Muscle layer of colon (tissue), 2 donors: ENCODE results near the gene FYCO1.
"Not testable (repeated sequence)": the region's sequence is repeated elsewhere in the genome, so short reads cannot be mapped to it uniquely, and the experiment has no call there.

Experiments used
- H3K27ac ChIP-seq: one replicate; pipeline ENCODE4 v1.7.0; 2013; ENCODE audit warnings: low read depth, mild to moderate bottlenecking, low read length, moderate library complexity
- H3K27me3 ChIP-seq, 2 donors: one replicate each; pipeline ENCODE4 v1.7.0; 2013; ENCODE audit warnings: low read length in 2 of 2, mild to moderate bottlenecking in 2 of 2; ENCODE audit not compliant: insufficient read depth in 2 of 2, control insufficient read depth in 1 of 2
- H3K36me3 ChIP-seq: one replicate; pipeline ENCODE4 v1.7.0; 2013; ENCODE audit warnings: mild to moderate bottlenecking, low read length; ENCODE audit not compliant: insufficient read depth
- H3K4me1 ChIP-seq: one replicate; pipeline ENCODE4 v1.7.0; 2013; ENCODE audit warnings: mild to moderate bottlenecking, low read length; ENCODE audit not compliant: insufficient read depth
- H3K4me3 ChIP-seq, 2 donors: one replicate each; pipeline ENCODE4 v1.7.0; 2013; ENCODE audit warnings: low read length in 2 of 2, low read depth in 1 of 2, mild to moderate bottlenecking in 1 of 2, moderate library complexity in 1 of 2
- H3K9ac ChIP-seq: one replicate; pipeline ENCODE4 v1.7.0; 2013; ENCODE audit warnings: low read length
- H3K9me3 ChIP-seq: one replicate; pipeline ENCODE4 v1.7.0; 2013; ENCODE audit warnings: mild to moderate bottlenecking, low read length
- donor health status: abdominal sarcoma.
- donor health status: Adenocarcinoma of cecum.

The FYCO1 gene

DNA sequence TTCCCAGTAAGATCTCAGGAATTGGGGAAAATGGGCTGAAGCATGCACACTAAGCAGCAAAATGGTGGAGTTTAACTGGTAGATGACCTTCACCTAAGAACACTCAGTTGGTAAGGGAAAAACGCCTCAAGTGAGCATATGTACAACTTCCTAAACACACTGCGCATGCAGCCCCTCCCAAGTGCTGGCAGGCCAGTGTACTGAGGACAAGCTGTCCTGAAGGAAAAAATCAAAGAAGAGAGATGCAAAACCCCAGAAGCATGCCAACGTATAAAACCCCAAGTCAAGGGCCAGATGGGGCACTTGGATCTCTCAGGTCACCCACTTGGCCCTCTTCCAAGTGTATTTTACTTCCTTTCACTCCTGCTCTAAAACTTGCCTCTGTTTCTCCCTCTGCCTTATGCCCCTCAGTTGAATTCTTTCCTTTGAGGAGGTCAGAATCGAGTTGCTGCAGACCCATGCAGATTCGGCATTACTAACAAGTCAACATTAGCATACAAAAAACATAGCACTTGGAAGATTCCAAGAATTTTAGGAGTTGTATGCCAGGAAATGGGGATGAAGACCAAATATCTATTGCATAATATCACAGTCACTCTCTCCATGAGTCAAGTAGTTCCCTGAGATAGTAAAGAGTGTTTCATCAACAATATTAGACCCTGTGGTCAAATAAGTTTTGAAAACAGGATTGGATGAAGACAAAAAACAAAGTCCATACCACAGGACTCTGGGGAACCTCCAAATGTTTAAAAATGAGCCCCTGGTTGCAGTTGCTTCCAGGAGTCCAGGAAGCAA lies 10.8 kb upstream of the FYCO1 start:
- H3K27me3 ChIP-seq: no peaks in the 10 kb centered on the region
- H3K9me3 ChIP-seq: no peaks in the 10 kb centered on the region
- H3K36me3 ChIP-seq: no peaks in the 10 kb centered on the region
- no peak overlapping the region for H3K4me3 ChIP-seq
- H3K9ac ChIP-seq: no peak overlapping the region
- peaks cover 9% of the 10 kb centered on the region for H3K4me1 ChIP-seq
- no peak overlapping the region for H3K27ac ChIP-seq

GRCh38 chr3:46003706-46004105 lies 8.1 kb upstream of the FYCO1 start:
- H3K27me3 ChIP-seq, H3K36me3 ChIP-seq, H3K9ac ChIP-seq, H3K27ac ChIP-seq, H3K4me1 ChIP-seq, H3K4me3 ChIP-seq, H3K9me3 ChIP-seq: not testable (repeated sequence)

DNA sequence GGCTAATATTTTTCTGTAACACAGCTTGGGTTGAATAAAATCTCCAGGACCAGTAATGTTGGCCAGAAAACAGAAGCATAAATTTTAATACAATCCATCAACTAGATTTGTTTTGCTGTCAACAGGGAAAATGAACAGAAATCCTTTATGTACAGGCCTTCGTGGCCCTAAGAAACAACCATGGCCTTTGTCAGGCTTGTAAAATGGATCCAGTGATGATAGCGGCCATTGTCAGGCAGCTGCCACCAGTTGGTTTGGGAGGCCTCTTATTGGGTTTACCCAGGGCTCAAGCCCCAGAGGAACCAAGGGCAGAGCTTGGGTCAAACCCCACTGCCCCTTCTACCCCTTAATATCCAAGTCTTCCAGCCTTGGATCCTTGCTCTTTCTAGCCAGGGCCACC lies 5.6 kb upstream of the FYCO1 start:
- H3K4me1 ChIP-seq: peaks cover 5% of the 10 kb centered on the region
- H3K36me3 ChIP-seq: no peaks in the 10 kb centered on the region
- H3K4me3 ChIP-seq: no peak overlapping the region
- no peak overlapping the region for H3K9ac ChIP-seq
- no peaks in the 10 kb centered on the region for H3K9me3 ChIP-seq
- no peak overlapping the region for H3K27ac ChIP-seq
- H3K27me3 ChIP-seq: no peaks in the 10 kb centered on the region

DNA sequence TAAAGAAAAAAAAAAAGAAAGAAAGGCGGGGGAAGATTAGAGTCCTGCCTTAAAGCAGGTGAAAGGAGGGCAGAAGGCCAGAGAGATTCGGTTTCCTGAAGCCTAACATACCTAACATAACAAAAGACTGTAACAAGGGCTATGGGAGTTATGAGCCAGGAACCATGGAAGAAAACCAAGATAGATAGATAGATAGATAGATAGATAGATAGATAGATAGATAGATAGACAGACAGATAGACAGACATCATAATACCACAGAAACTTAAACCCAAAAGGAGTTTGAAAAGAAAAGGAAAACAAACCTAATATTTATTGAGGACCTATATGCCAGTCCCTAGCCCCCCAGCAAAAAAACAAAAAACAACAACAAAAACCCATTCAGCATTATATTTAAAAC lies 2.3 kb upstream of the FYCO1 start:
- Histone ChIP-seq H3K36me3 (no peaks in the 10 kb centered on the region), H3K4me3 (no peak overlapping the region), H3K9me3 (no peaks in the 10 kb centered on the region), H3K27ac (no peak overlapping the region), H3K9ac (no peak overlapping the region), H3K4me1 (peaks cover 20% of the 10 kb centered on the region), H3K27me3 (no peaks in the 10 kb centered on the region)

- not testable (repeated sequence) for H3K9ac ChIP-seq, H3K36me3 ChIP-seq, H3K27me3 ChIP-seq, H3K4me3 ChIP-seq, H3K9me3 ChIP-seq, H3K27ac ChIP-seq
- peaks cover 25% of the 10 kb centered on the region for H3K4me1 ChIP-seq
These were observed 1.9 kb upstream of the FYCO1 start for GRCh38 chr3:45997499-45997898.

DNA sequence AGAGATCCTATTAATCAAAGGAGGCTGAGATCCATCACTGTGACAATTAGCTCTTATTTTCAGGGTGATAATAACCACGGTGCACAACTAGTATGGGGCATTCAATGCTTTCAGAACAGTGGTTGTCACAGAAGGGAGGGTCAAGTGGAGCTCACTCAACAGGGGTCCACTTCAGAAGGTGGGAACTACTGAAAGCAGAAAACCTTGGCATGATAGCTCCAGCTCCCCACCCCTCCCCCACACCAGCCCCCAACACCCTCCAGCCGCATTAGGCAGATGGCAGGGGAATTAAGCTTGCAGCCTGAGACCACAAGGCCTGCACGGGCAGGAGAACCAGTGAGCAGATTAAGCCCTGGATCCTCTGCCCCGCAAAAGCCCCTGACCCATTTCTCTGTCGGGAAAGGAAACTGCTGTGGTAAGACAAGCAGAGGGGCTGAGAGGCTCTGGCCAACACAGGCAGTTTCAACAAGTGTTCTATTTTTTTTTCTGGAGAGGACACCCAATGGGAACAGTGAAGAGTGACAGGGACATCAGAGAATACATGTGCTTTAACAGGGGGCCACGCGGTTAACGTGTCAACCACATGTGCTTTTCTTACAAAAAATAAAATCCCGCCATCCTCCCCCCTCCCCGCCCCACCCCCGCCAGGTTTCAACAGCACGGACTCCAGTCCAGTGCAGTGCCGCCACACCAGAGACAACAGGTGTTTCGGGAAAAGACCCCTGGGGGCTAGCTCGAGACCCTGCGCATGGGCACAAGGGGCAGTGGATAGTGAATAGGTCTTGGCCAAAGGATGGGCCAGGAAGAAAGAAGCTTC lies 997 bp downstream of the FYCO1 start:
- H3K9me3 ChIP-seq: no peaks in the 10 kb centered on the region
- peak overlapping the region; percentile 75 for H3K27ac ChIP-seq
- peak overlapping the region; percentile 70 for H3K9ac ChIP-seq
- H3K36me3 ChIP-seq: no peaks in the 10 kb centered on the region
- H3K4me1 ChIP-seq: peaks cover 49% of the 10 kb centered on the region
- peak overlapping the region; percentile 71 to 89 for H3K4me3 ChIP-seq
- H3K27me3 ChIP-seq: no peaks in the 10 kb centered on the region

- H3K9ac ChIP-seq: no peak overlapping the region
- peak overlapping the region; percentile 43 for H3K27ac ChIP-seq
- no peaks in the 10 kb centered on the region for H3K36me3 ChIP-seq
- no peaks in the 10 kb centered on the region for H3K27me3 ChIP-seq
- peak overlapping the region in 1 of 2 donors; percentile 32 for H3K4me3 ChIP-seq
- peaks cover 60% of the 10 kb centered on the region for H3K4me1 ChIP-seq
- no peaks in the 10 kb centered on the region for H3K9me3 ChIP-seq
These were observed 2.1 kb downstream of the FYCO1 start for GRCh38 chr3:45993421-45994027.

DNA sequence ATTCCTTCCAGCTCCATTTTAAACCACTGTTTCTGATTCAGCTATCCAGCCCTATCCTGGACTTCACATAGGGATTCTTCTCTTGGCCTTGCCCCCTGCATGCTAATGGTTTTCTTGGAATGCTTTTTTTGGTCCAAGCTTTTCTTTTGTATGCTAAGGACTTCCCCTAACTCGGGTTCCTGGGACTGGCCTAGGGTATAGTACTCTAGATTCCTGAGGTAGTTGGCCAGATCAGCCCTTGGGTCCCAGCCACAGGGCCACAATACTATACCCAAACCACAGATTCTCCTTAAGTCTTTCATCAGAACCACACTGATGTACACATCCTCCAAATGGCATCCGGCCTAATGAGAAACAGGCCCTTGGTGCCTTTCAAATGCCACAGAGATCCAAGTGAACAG lies 2.8 kb downstream of the FYCO1 start:
- no peaks in the 10 kb centered on the region for H3K9me3 ChIP-seq
- peak overlapping the region; percentile 43 for H3K27ac ChIP-seq
- no peaks in the 10 kb centered on the region for H3K36me3 ChIP-seq
- H3K4me3 ChIP-seq: peak overlapping the region in 1 of 2 donors; percentile 32
- peaks cover 67% of the 10 kb centered on the region for H3K4me1 ChIP-seq
- no peak overlapping the region for H3K9ac ChIP-seq
- no peaks in the 10 kb centered on the region for H3K27me3 ChIP-seq

DNA sequence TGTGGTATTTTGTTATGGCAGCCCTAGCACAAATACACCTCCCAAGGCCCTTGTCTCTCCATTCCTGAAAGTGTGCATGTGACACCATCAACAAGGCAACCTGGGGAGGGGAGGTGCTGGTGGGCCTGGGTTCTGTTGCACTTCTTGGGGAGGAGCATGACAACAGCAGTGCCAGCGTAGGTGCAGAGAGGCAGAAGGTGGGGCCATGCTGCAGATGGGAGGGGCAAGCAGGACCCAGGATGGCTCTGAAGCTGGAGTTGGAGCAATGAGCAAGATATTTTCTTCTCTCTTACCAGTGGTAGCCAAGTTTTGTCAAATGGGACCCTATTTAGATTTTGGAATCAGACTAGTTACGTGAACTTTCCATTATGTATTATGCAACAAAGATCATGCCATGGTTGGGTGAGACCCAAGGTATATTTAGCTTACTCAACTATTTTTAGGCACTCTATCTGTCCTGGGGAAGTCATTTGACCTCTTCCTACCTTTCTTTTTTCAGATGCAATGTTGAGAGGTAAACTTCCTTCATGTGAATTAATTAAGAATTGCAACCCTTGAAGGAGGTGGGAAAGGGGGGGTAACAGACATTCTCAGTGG lies 3.4 kb downstream of the FYCO1 start:
- Histone ChIP-seq H3K27ac (peak overlapping the region; percentile 43), H3K36me3 (no peaks in the 10 kb centered on the region), H3K4me3 (no peak overlapping the region), H3K9me3 (no peaks in the 10 kb centered on the region), H3K27me3 (no peaks in the 10 kb centered on the region), H3K9ac (no peak overlapping the region), H3K4me1 (peaks cover 73% of the 10 kb centered on the region)

GRCh38 chr3:45991341-45991740 lies 4.3 kb downstream of the FYCO1 start:
- H3K27ac ChIP-seq: no peak overlapping the region
- H3K9ac ChIP-seq: no peak overlapping the region
- peaks cover 81% of the 10 kb centered on the region for H3K4me1 ChIP-seq
- H3K36me3 ChIP-seq: no peaks in the 10 kb centered on the region
- no peak overlapping the region for H3K4me3 ChIP-seq
- no peaks in the 10 kb centered on the region for H3K27me3 ChIP-seq
- no peaks in the 10 kb centered on the region for H3K9me3 ChIP-seq

- no peaks in the 10 kb centered on the region for H3K36me3 ChIP-seq
- no peak overlapping the region for H3K4me3 ChIP-seq
- H3K9ac ChIP-seq: no peak overlapping the region
- no peak overlapping the region for H3K27ac ChIP-seq
- H3K9me3 ChIP-seq: no peaks in the 10 kb centered on the region
- peaks cover 87% of the 10 kb centered on the region for H3K4me1 ChIP-seq
- no peaks in the 10 kb centered on the region for H3K27me3 ChIP-seq
These were observed 5.4 kb downstream of the FYCO1 start for GRCh38 chr3:45990181-45990580.
